ENCODE results near the gene PLA2G7. TPM values are rescaled to one million over a fixed set of nuclear protein-coding genes. Genes with fewer than 3 reads are reported as not detected.
A peak's percentile ranks its signal among the peaks of the same experiment; 100 is the strongest.
"Not testable (repeated sequence)": the region's sequence is repeated elsewhere in the genome, so short reads cannot be mapped to it uniquely, and the experiment has no call there.

The PLA2G7 gene
- total RNA-seq, 1 experiment from 2014 or later, result 1.7 TPM

GRCh38 chr6:46764961-46765360, 29.8 kb upstream of the PLA2G7 start:
- Histone ChIP-seq H2BK120ac (ENCODE audit: low read depth, low read length, poor library complexity, severe bottlenecking) (no peak overlapping the region), H3K9ac (ENCODE audit: extremely low read depth, insufficient read length, low read length) (no peak overlapping the region)
- WGBS (ENCODE audit: extremely low coverage, insufficient read length, low lambda C conversion rate), result no CpG with 5 or more reads among the region's 5 CpGs

GRCh38 chr6:46764280-46764679, 29.1 kb upstream of the PLA2G7 start:
- not testable (repeated sequence) for H3K23me2 ChIP-seq (ENCODE audit: insufficient read length, low read depth, low read length, poor library complexity, severe bottlenecking); H2BK20ac ChIP-seq (ENCODE audit: low read depth, low read length, poor library complexity, severe bottlenecking); H4K5ac ChIP-seq (ENCODE audit: insufficient read length, low read depth, low read length); H3K9me3 Mint-ChIP-seq; H2BK5ac ChIP-seq (ENCODE audit: insufficient read length, low read length); H4K8ac ChIP-seq (replicated peaks; ENCODE audit: insufficient read length, low read depth, low read length); H4K20me1 ChIP-seq (ENCODE audit: control insufficient read depth, insufficient read depth, insufficient read length); H4K91ac ChIP-seq (ENCODE audit: insufficient read length, low read depth, low read length); H2BK120ac ChIP-seq (ENCODE audit: low read depth, low read length, poor library complexity, severe bottlenecking); H3K23ac ChIP-seq (ENCODE audit: insufficient read length, low read depth, low read length); H3K27me3 Mint-ChIP-seq (ENCODE audit: low read depth); H3K4ac ChIP-seq (ENCODE audit: low read depth, low read length); H3K4me1 ChIP-seq (ENCODE audit: insufficient read depth, low read length); H3K4me1 Mint-ChIP-seq; H3K14ac ChIP-seq (ENCODE audit: insufficient read depth, low read length); H3K9ac ChIP-seq (ENCODE audit: extremely low read depth, insufficient read length, low read length); H3K4me2 ChIP-seq (ENCODE audit: insufficient read depth, insufficient read length, low read length); H3K9me3 ChIP-seq (ENCODE audit: control insufficient read depth, low read depth, low read length); H3K79me2 ChIP-seq (ENCODE audit: insufficient read depth, low read length); H3K56ac ChIP-seq (ENCODE audit: insufficient read length, low read depth, low read length); H2BK12ac ChIP-seq (ENCODE audit: insufficient read length, low read depth, low read length); H3K27me3 ChIP-seq (ENCODE audit: insufficient read depth, low read length); H3T11ph ChIP-seq (ENCODE audit: low read length); H2AK5ac ChIP-seq (ENCODE audit: insufficient read length, low read length); H3K36me3 Mint-ChIP-seq (ENCODE audit: insufficient read depth in 1 of 3, low read depth in 3 of 3); H2AFZ ChIP-seq (ENCODE audit: low read length); H3K18ac ChIP-seq (ENCODE audit: insufficient read length, low read depth, low read length); H2BK15ac ChIP-seq (ENCODE audit: low read depth, low read length); H3K27ac Mint-ChIP-seq; H3K79me1 ChIP-seq (ENCODE audit: insufficient read depth, low read depth, low read length, poor library complexity, severe bottlenecking); H3K4me3 Mint-ChIP-seq; H3K27ac ChIP-seq (ENCODE audit: insufficient read length, low read depth, low read length); DNase-seq
- no CpG with 5 or more reads among the region's 10 CpGs for WGBS (ENCODE audit: extremely low coverage, insufficient read length, low lambda C conversion rate)

More at GRCh38 chr6:46764961-46765360, 29.8 kb upstream of the PLA2G7 start:
- H3K23me2 ChIP-seq (ENCODE audit: insufficient read length, low read depth, low read length, poor library complexity, severe bottlenecking), result no peaks in the 10 kb centered on the region
- H3K4me2 ChIP-seq (ENCODE audit: insufficient read depth, insufficient read length, low read length), result no peak overlapping the region
- Mint-ChIP-seq H3K4me1 (no peaks in the 10 kb centered on the region; a peak in 1 of 4 replicates), H3K36me3 (ENCODE audit: insufficient read depth in 1 of 3, low read depth in 3 of 3) (peaks cover 0 to 4% (median 0%) of the 10 kb centered on the region in 3 experiments; a peak in 1 of 7 replicates), H3K9me3 (no peaks in the 10 kb centered on the region; a peak in 1 of 5 replicates), H3K27me3 (ENCODE audit: low read depth) (no peaks in the 10 kb centered on the region), H3K27ac (peak overlapping the region in 1 of 3 experiments; percentile 20; a peak in 1 of 7 replicates), H3K4me3 (no peak overlapping the region)
- H3K23ac ChIP-seq (ENCODE audit: insufficient read length, low read depth, low read length), result no peak overlapping the region
- H2BK15ac ChIP-seq (ENCODE audit: low read depth, low read length), result no peak overlapping the region
- TF ChIP-seq CTCF (conservative IDR thresholded peaks at IDR 0.05), result no peak
- no peaks in the 10 kb centered on the region for H3K9me3 ChIP-seq (ENCODE audit: control insufficient read depth, low read depth, low read length)
- no peak overlapping the region for H3K56ac ChIP-seq (ENCODE audit: insufficient read length, low read depth, low read length)
- no peaks in the 10 kb centered on the region for H4K20me1 ChIP-seq (ENCODE audit: control insufficient read depth, insufficient read depth, insufficient read length)
- H2BK20ac ChIP-seq (ENCODE audit: low read depth, low read length, poor library complexity, severe bottlenecking), result no peak overlapping the region
- no peaks in the 10 kb centered on the region for H3K79me1 ChIP-seq (ENCODE audit: insufficient read depth, low read depth, low read length, poor library complexity, severe bottlenecking)
- H3K27me3 ChIP-seq (ENCODE audit: insufficient read depth, low read length), result no peaks in the 10 kb centered on the region
- H3K4me1 ChIP-seq (ENCODE audit: insufficient read depth, low read length), result no peaks in the 10 kb centered on the region
- H3K4ac ChIP-seq (ENCODE audit: low read depth, low read length), result no peak overlapping the region
- no peak overlapping the region for H4K91ac ChIP-seq (ENCODE audit: insufficient read length, low read depth, low read length)
- H3K14ac ChIP-seq (ENCODE audit: insufficient read depth, low read length), result no peak overlapping the region
- H3K27ac ChIP-seq (ENCODE audit: insufficient read length, low read depth, low read length), result no peak overlapping the region
- no peak overlapping the region for H2BK12ac ChIP-seq (ENCODE audit: insufficient read length, low read depth, low read length)
- no peak overlapping the region for H4K8ac ChIP-seq (replicated peaks; ENCODE audit: insufficient read length, low read depth, low read length)
- H3K18ac ChIP-seq (ENCODE audit: insufficient read length, low read depth, low read length), result no peak overlapping the region
- DNase-seq, result no peak
- H3T11ph ChIP-seq (ENCODE audit: low read length), result no peak overlapping the region
- no peak overlapping the region for H2AK5ac ChIP-seq (ENCODE audit: insufficient read length, low read length)
- H2AFZ ChIP-seq (ENCODE audit: low read length), result no peak overlapping the region
- H4K5ac ChIP-seq (ENCODE audit: insufficient read length, low read depth, low read length), result no peak overlapping the region
- H3K79me2 ChIP-seq (ENCODE audit: insufficient read depth, low read length), result no peaks in the 10 kb centered on the region
- no peak overlapping the region for H2BK5ac ChIP-seq (ENCODE audit: insufficient read length, low read length)
